ENCODE data around the gene ASB6.

Gene ASB6

DNA sequence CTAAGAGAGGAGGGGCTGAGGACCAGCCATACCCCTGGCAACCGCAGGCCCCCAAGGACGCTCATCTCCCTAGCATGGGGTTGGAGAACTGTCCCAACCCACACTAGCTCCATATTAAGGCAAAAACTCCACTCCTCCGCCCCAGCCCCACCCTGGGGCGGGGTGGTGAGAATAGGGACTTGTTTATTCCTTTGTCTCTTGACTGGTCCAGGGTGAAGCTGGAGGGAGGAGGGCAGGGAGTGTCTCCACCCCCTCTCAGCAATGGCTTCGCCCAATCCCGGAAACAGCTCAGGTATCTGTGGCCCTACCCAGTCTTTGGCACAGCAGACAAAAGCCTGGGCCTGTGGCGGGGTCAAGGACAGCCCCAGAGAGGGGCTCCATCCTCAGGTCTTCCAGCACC lies 40.4 kb upstream of the ASB6 start:
- H3K4me3 ChIP-seq (ENCODE audit: low read length): no peak overlapping the region
- TF ChIP-seq, protein P1, sequence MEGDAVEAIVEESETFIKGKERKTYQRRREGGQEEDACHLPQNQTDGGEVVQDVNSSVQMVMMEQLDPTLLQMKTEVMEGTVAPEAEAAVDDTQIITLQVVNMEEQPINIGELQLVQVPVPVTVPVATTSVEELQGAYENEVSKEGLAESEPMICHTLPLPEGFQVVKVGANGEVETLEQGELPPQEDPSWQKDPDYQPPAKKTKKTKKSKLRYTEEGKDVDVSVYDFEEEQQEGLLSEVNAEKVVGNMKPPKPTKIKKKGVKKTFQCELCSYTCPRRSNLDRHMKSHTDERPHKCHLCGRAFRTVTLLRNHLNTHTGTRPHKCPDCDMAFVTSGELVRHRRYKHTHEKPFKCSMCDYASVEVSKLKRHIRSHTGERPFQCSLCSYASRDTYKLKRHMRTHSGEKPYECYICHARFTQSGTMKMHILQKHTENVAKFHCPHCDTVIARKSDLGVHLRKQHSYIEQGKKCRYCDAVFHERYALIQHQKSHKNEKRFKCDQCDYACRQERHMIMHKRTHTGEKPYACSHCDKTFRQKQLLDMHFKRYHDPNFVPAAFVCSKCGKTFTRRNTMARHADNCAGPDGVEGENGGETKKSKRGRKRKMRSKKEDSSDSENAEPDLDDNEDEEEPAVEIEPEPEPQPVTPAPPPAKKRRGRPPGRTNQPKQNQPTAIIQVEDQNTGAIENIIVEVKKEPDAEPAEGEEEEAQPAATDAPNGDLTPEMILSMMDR (conservative IDR thresholded peaks at IDR 0.05; ENCODE audit: low read depth, low read length): no peak
- DNase-seq (ENCODE audit: low read depth): no peak

DNA sequence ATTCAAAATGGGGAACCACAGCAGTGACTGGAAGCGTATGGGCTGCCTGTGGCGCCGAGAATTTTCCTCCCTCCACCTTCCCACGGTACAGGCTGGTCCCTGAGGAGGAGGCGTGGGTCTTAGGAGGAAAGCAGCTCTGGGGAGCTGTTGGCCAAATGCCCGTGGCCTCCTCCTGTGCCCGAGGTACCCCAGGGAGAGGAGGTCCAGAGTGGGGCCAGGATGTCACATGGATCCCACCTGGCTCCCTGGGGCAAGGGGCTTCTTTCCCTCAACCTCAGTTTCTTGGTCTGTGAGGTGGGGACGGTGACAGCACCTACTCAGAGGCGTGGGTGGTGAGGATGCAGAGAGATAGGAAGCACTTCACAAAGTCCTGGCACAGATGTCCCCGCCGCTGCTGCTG lies 40.0 kb upstream of the ASB6 start:
- TF ChIP-seq, protein P1 (conservative IDR thresholded peaks at IDR 0.05; ENCODE audit: low read depth, low read length): no peak
- H3K4me3 ChIP-seq (ENCODE audit: low read length): no peak overlapping the region
- no peak for DNase-seq (ENCODE audit: low read depth)

DNA sequence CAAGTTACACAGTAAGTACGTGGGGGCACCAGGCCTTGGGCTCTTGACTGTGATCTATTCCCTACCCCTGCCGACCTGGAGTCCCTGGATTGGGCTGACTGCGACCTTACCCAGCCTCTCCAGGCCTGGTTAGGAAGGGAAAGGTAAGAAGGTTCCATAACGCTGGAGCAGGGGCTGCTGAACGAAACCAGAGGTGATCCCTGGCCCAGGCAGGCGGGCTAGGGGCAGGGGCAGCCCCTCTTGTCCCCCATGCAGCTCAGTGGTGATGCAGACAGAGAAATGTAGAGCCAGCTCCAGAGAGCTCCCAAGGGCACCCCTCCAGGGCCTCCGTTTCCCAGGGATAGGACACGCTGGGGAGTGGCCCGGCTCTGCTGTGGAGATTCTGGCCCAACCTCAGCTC lies 37.6 kb upstream of the ASB6 start:
- H3K4me3 ChIP-seq (ENCODE audit: low read length): no peak overlapping the region

DNA sequence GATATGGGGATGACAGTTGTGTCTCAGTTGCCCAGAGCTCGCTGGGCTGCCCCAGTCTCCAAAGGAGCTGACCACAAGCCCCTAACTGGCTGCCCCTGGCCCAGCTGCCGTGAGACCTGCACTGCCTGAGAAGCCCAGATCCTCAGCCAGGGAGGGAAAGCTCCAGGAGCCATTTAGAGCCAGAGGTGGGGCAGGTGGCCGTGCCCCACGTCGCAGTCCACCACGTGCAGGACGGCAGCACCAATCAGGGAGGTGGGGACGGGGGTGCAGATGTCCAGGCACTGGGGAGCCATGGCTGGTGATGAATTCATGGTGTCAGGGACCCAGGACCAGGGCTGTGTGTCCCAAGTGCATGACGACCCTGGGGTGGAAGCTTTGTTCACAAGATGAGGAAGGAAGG lies 36.9 kb upstream of the ASB6 start:
- TF ChIP-seq, protein P1 (conservative IDR thresholded peaks at IDR 0.05; ENCODE audit: low read depth, low read length): no peak
- no peak for DNase-seq (ENCODE audit: low read depth)

More for the DNA sequence above, 37.6 kb upstream of the ASB6 start:
- TF ChIP-seq, protein P1 (conservative IDR thresholded peaks at IDR 0.05; ENCODE audit: low read depth, low read length): no peak
- no peak for DNase-seq (ENCODE audit: low read depth)

DNA sequence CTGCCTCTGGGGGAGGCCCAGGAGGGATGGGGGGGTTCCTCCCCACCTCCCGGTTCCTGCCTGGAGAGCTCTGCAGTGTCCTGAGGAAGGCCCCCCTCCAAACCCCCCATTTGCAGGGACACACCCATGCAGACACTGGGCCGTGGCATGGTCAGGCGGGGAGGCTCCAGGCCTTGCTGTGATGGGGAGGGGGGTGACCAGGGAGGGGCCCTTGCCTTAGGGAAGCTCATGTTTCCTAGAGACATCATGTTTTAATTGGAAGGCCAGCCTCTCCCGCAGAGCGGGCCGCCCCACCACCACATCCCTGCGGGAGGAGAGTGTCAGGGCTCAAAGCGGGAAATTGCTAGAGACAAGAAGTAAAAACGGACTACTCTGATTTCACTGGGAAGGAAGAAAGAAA lies 35.5 kb upstream of the ASB6 start:
- H3K4me3 ChIP-seq (ENCODE audit: low read length): no peak overlapping the region
- DNase-seq (ENCODE audit: low read depth): no peak
- TF ChIP-seq, protein P1 (conservative IDR thresholded peaks at IDR 0.05; ENCODE audit: low read depth, low read length): no peak

More for the DNA sequence above, 36.9 kb upstream of the ASB6 start:
- H3K4me3 ChIP-seq (ENCODE audit: low read length): no peak overlapping the region

DNA sequence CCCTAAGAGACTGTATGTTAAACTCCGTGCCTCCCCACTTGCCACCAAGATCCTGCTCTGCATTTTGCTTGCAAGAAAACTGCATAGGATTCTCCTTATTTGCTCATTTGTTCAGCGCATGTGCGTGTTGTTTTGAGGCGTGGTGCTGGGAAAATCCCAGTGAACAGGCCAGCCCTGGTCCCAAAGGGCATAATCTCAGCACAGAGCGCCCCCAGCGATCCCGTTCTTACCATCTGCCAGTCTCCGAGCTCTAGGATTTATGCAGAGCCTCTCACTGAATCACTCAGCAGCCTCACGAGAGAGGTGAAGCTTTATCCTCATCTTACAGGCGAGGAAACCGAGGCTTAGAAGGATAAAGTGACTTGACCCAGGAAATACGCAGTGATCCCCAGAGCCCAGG lies 35.0 kb upstream of the ASB6 start:
- no peak overlapping the region for H3K4me3 ChIP-seq (ENCODE audit: low read length)
- TF ChIP-seq, protein P1 (conservative IDR thresholded peaks at IDR 0.05; ENCODE audit: low read depth, low read length): no peak
- DNase-seq (ENCODE audit: low read depth): no peak

DNA sequence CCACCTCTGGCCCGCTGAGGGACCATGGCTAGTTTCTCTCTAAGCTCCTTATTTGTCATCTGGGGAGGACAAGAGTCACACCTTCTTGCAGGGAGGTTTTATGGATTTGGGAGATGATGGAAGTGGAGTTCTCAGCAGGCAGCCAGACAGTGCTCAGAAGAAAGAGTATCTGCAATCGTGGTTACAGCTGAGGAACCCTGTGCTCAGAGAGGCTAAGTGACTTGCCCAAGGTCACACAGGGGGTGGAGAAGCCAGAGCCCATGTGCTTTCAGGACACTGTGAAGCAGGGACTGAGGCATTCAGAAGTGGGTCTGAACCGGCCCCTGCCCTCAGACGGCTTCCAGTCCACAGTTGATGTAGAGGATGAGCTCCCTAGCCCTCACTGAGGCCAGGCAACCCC lies 34.3 kb upstream of the ASB6 start:
- TF ChIP-seq, protein P1 (conservative IDR thresholded peaks at IDR 0.05; ENCODE audit: low read depth, low read length): no peak
- no peak for DNase-seq (ENCODE audit: low read depth)
- H3K4me3 ChIP-seq (ENCODE audit: low read length): no peak overlapping the region

Measured in retinal pigment epithelial cell (primary cell).